SU-DHL-6 (cell line): Measurements from ENCODE around the gene TMEM43.

Experiments
- H2AFZ ChIP-seq: fragments of 200-600 bp; sonication (generic); 2 replicates; pipeline ENCODE4 v1.6.1; 2014; ENCODE audit warnings: low read depth, mild to moderate bottlenecking, moderate library complexity, mixed read lengths, antibody characterized with exemption, low read length; ENCODE audit not compliant: severe bottlenecking
- H3F3A ChIP-seq: fragments of 200-600 bp; shearing (Covaris generic); 2 replicates; pipeline ENCODE4 v1.6.0; 2016; ENCODE audit warnings: antibody characterized with exemption, mild to moderate bottlenecking; ENCODE audit not compliant: insufficient read depth
- H3K27ac ChIP-seq: fragments of 200-600 bp; sonication (generic); 2 replicates; pipeline ENCODE4 v1.5.1; 2016; ENCODE audit warnings: low read depth, mild to moderate bottlenecking, low read length, moderate library complexity, mixed read lengths
- H3K27me3 ChIP-seq: fragments of 200-600 bp; sonication (generic), shearing (Covaris generic); 2 replicates; pipeline ENCODE4 v1.6.0; 2014; ENCODE audit warnings: mild to moderate bottlenecking, low read length
- H3K36me3 ChIP-seq: fragments of 200-600 bp; sonication (generic); 2 replicates; pipeline ENCODE4 v1.6.1; 2014; ENCODE audit warnings: mild to moderate bottlenecking, low read length, mixed read lengths
- H3K4me2 ChIP-seq: fragments of 300-600, 200-600 bp; shearing (Covaris generic), sonication (generic); 2 replicates; pipeline ENCODE4 v1.6.0; 2014; ENCODE audit warnings: low read length, low read depth, mild to moderate bottlenecking; ENCODE audit not compliant: poor library complexity, severe bottlenecking
- H3K4me3 ChIP-seq: fragments of 200-600 bp; sonication (generic); 2 replicates; pipeline ENCODE4 v1.5.1; 2014; ENCODE audit warnings: antibody characterized with exemption, low read length, mild to moderate bottlenecking, mixed read lengths; ENCODE audit not compliant: insufficient read depth, poor library complexity, severe bottlenecking
- H3K79me2 ChIP-seq: fragments of 200-600 bp; sonication (generic); 2 replicates; pipeline ENCODE4 v1.6.1; 2014; ENCODE audit warnings: mild to moderate bottlenecking, low read length, moderate library complexity; ENCODE audit not compliant: insufficient read depth
- H3K9ac ChIP-seq: fragments of 200-600 bp; sonication (generic); 2 replicates; pipeline ENCODE4 v1.7.0; 2014; ENCODE audit warnings: mild to moderate bottlenecking, low read length
- H3K9me2 ChIP-seq: fragments of 200-600 bp; sonication (generic); replicated peaks from 2 replicates; pipeline ENCODE4 v1.6.1; 2014; ENCODE audit warnings: low read length; ENCODE audit not compliant: insufficient read depth
- H3K9me3 ChIP-seq: fragments of 200-600 bp; sonication (generic); 2 replicates; pipeline ENCODE4 v1.6.1; 2014; ENCODE audit warnings: low read length, mixed read lengths; ENCODE audit not compliant: insufficient read depth
- H4K20me1 ChIP-seq: fragments of 200-600 bp; sonication (generic); 2 replicates; pipeline ENCODE4 v1.6.1; 2014; ENCODE audit warnings: low read depth, mild to moderate bottlenecking, antibody characterized with exemption, low read length, moderate library complexity, mixed read lengths
- CTCF ChIP-seq: fragments of 200-600 bp; sonication (generic); IDR thresholded peaks from one replicate; pipeline ENCODE4 v1.5.1; 2017; ENCODE audit warnings: antibody characterized with exemption, mild to moderate bottlenecking, low read length, moderate library complexity; ENCODE audit not compliant: insufficient read depth, poor library complexity, severe bottlenecking
- EZH2phosphoT487 ChIP-seq: fragments of 200-600 bp; sonication (generic), shearing (Covaris generic); conservative IDR thresholded peaks from 2 replicates; pipeline ENCODE4 v1.6.1; 2018; ENCODE audit warnings: mild to moderate bottlenecking, antibody characterized with exemption, low read length, moderate library complexity, mixed read lengths

TMEM43 gene

GRCh38 chr3:14147066-14147435, 22.2 kb downstream of the TMEM43 start:
- Histone ChIP-seq H3K4me2 (no peak overlapping the region), H3K27ac (no peak overlapping the region)
- no peak for TF ChIP-seq CTCF
- TF ChIP-seq EZH2phosphoT487 = no peak

GRCh38 chr3:14147617-14148016, 22.8 kb downstream of the TMEM43 start:
- Histone ChIP-seq H3K36me3 (no peaks in the 10 kb centered on the region), H3K27ac (no peak overlapping the region), H3K9ac (no peak overlapping the region), H3K27me3 (no peaks in the 10 kb centered on the region), H2AFZ (no peak overlapping the region), H4K20me1 (no peaks in the 10 kb centered on the region), H3K9me3 (no peaks in the 10 kb centered on the region), H3K4me3 (no peak overlapping the region), H3F3A (no peaks in the 10 kb centered on the region), H3K4me2 (no peak overlapping the region), H3K9me2 (no peaks in the 10 kb centered on the region), H3K79me2 (no peaks in the 10 kb centered on the region)
- no peak for TF ChIP-seq EZH2phosphoT487
- no peak for TF ChIP-seq CTCF

More at GRCh38 chr3:14147066-14147435, 22.2 kb downstream of the TMEM43 start:
- H3K36me3 ChIP-seq = no peaks in the 10 kb centered on the region
- no peaks in the 10 kb centered on the region for H3K9me2 ChIP-seq
- H3F3A ChIP-seq = no peaks in the 10 kb centered on the region
- no peaks in the 10 kb centered on the region for H3K27me3 ChIP-seq
- H2AFZ ChIP-seq = no peak overlapping the region
- no peaks in the 10 kb centered on the region for H3K79me2 ChIP-seq
- no peaks in the 10 kb centered on the region for H3K9me3 ChIP-seq
- H4K20me1 ChIP-seq = no peaks in the 10 kb centered on the region
- no peak overlapping the region for H3K9ac ChIP-seq
- no peak overlapping the region for H3K4me3 ChIP-seq

- no peaks in the 10 kb centered on the region for H3K79me2 ChIP-seq
- no peaks in the 10 kb centered on the region for H3K27me3 ChIP-seq
- no peak overlapping the region for H3K27ac ChIP-seq
- TF ChIP-seq EZH2phosphoT487 = no peak
- no peak for TF ChIP-seq CTCF
- H3K4me2 ChIP-seq = no peak overlapping the region
- no peaks in the 10 kb centered on the region for H3F3A ChIP-seq
- H3K4me3 ChIP-seq = no peak overlapping the region
- no peaks in the 10 kb centered on the region for H3K9me2 ChIP-seq
- H2AFZ ChIP-seq = no peak overlapping the region
- H3K9ac ChIP-seq = no peak overlapping the region
- no peaks in the 10 kb centered on the region for H4K20me1 ChIP-seq
- H3K36me3 ChIP-seq = no peaks in the 10 kb centered on the region
- no peaks in the 10 kb centered on the region for H3K9me3 ChIP-seq
These were observed 23.5 kb downstream of the TMEM43 start for GRCh38 chr3:14148041-14148985.
